ENCODE measurements around the gene CD81.
A peak's percentile ranks its signal among the peaks of the same experiment; 100 is the strongest.

GRCh38 chr11:2376751-2377451 lies at the start of gene CD81:
- no peak for TF ChIP-seq CTCF (IDR thresholded peaks at IDR 0.05)
- 0 out of 2 replicates have a peak, but pooled peaks have one; percentile 47 for TF ChIP-seq POLR2AphosphoS5 (IDR thresholded peaks at IDR 0.05; ENCODE audit: low read depth, low read length)
- TF ChIP-seq REST (IDR thresholded peaks at IDR 0.05; ENCODE audit: insufficient read depth in 1 of 2, low read depth in 2 of 2, low read length in 1 of 2), result no peak
